ENCODE measurements around the gene SLC9A9. TPM values are rescaled to one million over a fixed set of nuclear protein-coding genes. Genes with fewer than 3 reads are reported as not detected.

SLC9A9 gene
- total and polyA plus RNA-seq, 2 of the 8 experiments (the other 6 are each of a cell fraction or from before 2014, with no cell fraction given) = 0.48 to 1.1 TPM

DNA sequence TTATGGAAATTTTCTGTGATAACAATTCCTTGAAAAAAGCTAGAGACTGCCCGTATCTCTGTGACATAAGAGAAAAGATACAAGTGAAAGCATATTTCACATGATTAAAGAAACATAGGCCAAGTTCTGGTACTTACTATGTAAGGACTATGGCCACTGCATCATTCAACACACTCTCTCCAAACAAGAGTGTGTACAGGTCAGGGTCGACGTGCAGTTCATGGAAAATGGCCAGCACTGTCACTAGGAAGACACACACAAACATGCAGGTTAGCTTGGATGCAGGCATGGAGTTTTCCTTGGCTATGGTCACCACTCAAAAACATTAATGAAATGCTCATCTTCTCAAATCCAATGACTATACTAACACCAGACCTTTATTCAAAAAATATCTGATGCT is 196.2 kb downstream of the SLC9A9 start:
- H2AK5ac ChIP-seq (ENCODE audit: low read depth, low read length) = 0 out of 2 replicates have a peak overlapping the region, but pooled peaks have one; percentile 75
- no peaks in the 10 kb centered on the region for H3K79me1 ChIP-seq (ENCODE audit: low read depth, low read length)
- no peaks in the 10 kb centered on the region for H3K79me2 ChIP-seq (ENCODE audit: control insufficient read depth in 1 of 2, insufficient read depth in 2 of 2, low read length in 2 of 2)
- no peak for TF ChIP-seq CTCF (IDR thresholded peaks at IDR 0.05; ENCODE audit: control extremely low read depth in 1 of 3, insufficient read depth in 1 of 3, low read depth in 1 of 3, low read length in 3 of 3)
- no peak for TF ChIP-seq EZH2 (IDR thresholded peaks at IDR 0.05; ENCODE audit: low read depth, low read length, severe bottlenecking)
- no peak overlapping the region for H4K5ac ChIP-seq (ENCODE audit: insufficient read length, low read depth, low read length)
- no peak overlapping the region for H2BK120ac ChIP-seq (replicated peaks; ENCODE audit: low read depth, low read length)
- no peak overlapping the region for H2AFZ ChIP-seq (ENCODE audit: low read length)
- no peak overlapping the region for H4K91ac ChIP-seq (replicated peaks; ENCODE audit: insufficient read length, low read length)
- H3K14ac ChIP-seq (ENCODE audit: insufficient read length) = no peak overlapping the region
- peaks cover 0 to 1% (median 0%) of the 10 kb centered on the region in 4 experiments; a peak in 1 of 7 replicates for H3K27me3 ChIP-seq (replicated peaks in 1 of 4; ENCODE audit: control insufficient read depth in 3 of 4, extremely low read depth in 1 of 4, insufficient read depth in 3 of 4, low read length in 3 of 4)
- no peaks in the 10 kb centered on the region for H3K36me3 ChIP-seq (ENCODE audit: control insufficient read depth in 2 of 4, insufficient read depth in 4 of 4, low read length in 3 of 4)
- no peak overlapping the region for H4K8ac ChIP-seq (ENCODE audit: extremely low read depth, insufficient read depth, low read length)
- no peak overlapping the region for H2BK20ac ChIP-seq (ENCODE audit: low read length)
- H3K4ac ChIP-seq (replicated peaks; ENCODE audit: insufficient read length, low read depth, low read length) = no peak overlapping the region
- no peak overlapping the region for H2BK15ac ChIP-seq (ENCODE audit: low read length)
- no peak overlapping the region for H3K4me2 ChIP-seq (ENCODE audit: insufficient read depth in 1 of 2, low read depth in 2 of 2, low read length in 2 of 2)
- no peaks in the 10 kb centered on the region; the same call in 1 of the 2 replicates for H3K23me2 ChIP-seq (ENCODE audit: low read depth, low read length)
- 90% methylated on average over 3 of the region's 3 CpGs; no CpG with 5 or more reads in 1 of the 2 experiments for WGBS, 2 experiments (ENCODE audit: extremely low coverage in 1 of 2, insufficient coverage in 1 of 2, insufficient read length in 1 of 2, insufficient replicate concordance in 2 of 2, low coverage in 1 of 2, low lambda C conversion rate in 2 of 2, missing lambda C conversion rate in 1 of 2)
- no peak overlapping the region for H2BK12ac ChIP-seq (ENCODE audit: low read depth, low read length)
- DNase-seq (ENCODE audit: low read depth in 1 of 2, low spot score in 2 of 2) = no peak
- POLR2A ChIA-PET (ENCODE audit: partially characterized antibody) = no interaction called here
- H3K18ac ChIP-seq (ENCODE audit: extremely low read depth, low read length) = no peak overlapping the region
- H3K56ac ChIP-seq (replicated peaks; ENCODE audit: insufficient read length, low read depth, low read length) = no peak overlapping the region
- no peak overlapping the region for H3K23ac ChIP-seq (ENCODE audit: insufficient read length)
- no peak overlapping the region for H2BK5ac ChIP-seq (ENCODE audit: low read depth, low read length)
- H3K4me3 ChIP-seq (ENCODE audit: extremely low read depth in 1 of 4, insufficient read depth in 2 of 4, low read depth in 3 of 4, low read length in 4 of 4) = no peak overlapping the region
- CTCF ChIA-PET (ENCODE audit: partially characterized antibody) = interaction anchor here (0.6 to 6.7 kb wide), 5 partner anchors 23 to 218 kb away, joined by 3 to 48 read pairs (median 4); no protein-coding TSS in a partner anchor
- no peaks in the 10 kb centered on the region for H3K9me3 ChIP-seq (ENCODE audit: insufficient read depth in 2 of 2, low read depth in 1 of 2, low read length in 1 of 2)
- H3K4me1 ChIP-seq (replicated peaks in 1 of 4; ENCODE audit: control insufficient read depth in 3 of 4, insufficient read depth in 4 of 4, low read length in 3 of 4) = peaks cover 0 to 4% (median 0%) of the 10 kb centered on the region in 4 experiments; a peak in 3 of 7 replicates
- FAIRE-seq = no peak
- no peak overlapping the region for H3K9ac ChIP-seq (replicated peaks in 1 of 4; ENCODE audit: extremely low read depth in 1 of 4, low read depth in 3 of 4, low read length in 3 of 4)
- no peaks in the 10 kb centered on the region for H4K20me1 ChIP-seq (replicated peaks in 1 of 2; ENCODE audit: control insufficient read depth in 1 of 2, insufficient read depth in 2 of 2, low read length in 2 of 2)
- no peak overlapping the region for H3K27ac ChIP-seq (ENCODE audit: low read depth, low read length)
